A673 (cell line): ENCODE results near the gene HOXD3.

Source experiments
- CTCF ChIP-seq: fragments of 300-800, 200-600 bp; sonication (generic); conservative IDR thresholded peaks from 2 replicates; pipeline ENCODE4 v1.5.1; 2017; ENCODE audit warnings: low read depth, mild to moderate bottlenecking, antibody characterized with exemption, low read length, moderate library complexity, mixed read lengths
- EZH2 ChIP-seq: fragments of 200-600 bp; sonication (generic); IDR thresholded peaks from 2 replicates; pipeline ENCODE4 v1.6.1; 2017; ENCODE audit warnings: borderline replicate concordance, low read depth, mild to moderate bottlenecking, mixed read lengths, antibody characterized with exemption, low read length; ENCODE audit not compliant: poor library complexity, severe bottlenecking

GRCh38 chr2:176200971-176201370 is 43.9 kb downstream of the HOXD3 start:
- TF ChIP-seq CTCF: no peak
- no peak for TF ChIP-seq EZH2
